Astrocyte of the hippocampus (primary cell): ENCODE results near the gene HLCS.

Experiments
- DNase-seq: peaks from one replicate; pipeline ENCODE4 v3.0.0; 2011; ENCODE audit warnings: low read depth, low spot score

The HLCS gene

DNA sequence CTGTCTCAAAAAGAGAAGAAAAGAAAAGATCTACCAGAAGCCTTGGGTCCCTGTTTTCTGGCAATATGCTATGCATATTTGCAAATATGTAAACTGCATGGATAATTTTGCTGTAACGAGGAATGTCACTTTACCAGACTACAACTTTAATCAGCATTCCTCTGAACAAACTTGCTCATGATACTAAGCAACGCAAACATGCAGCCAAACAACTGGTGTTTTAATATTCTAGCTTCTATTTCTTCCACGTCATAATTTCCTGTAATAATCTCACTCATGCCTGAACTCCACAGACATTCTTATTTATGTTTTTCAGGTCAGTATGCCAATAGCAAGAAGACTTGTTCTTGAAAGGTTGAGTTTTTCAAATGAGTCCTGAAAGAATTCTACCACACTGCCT, 153.4 kb downstream of the HLCS start:
- no peak for DNase-seq

- no peak for DNase-seq
Observed at GRCh38 chr21:36811762-36812161, 154.7 kb downstream of the HLCS start.

DNA sequence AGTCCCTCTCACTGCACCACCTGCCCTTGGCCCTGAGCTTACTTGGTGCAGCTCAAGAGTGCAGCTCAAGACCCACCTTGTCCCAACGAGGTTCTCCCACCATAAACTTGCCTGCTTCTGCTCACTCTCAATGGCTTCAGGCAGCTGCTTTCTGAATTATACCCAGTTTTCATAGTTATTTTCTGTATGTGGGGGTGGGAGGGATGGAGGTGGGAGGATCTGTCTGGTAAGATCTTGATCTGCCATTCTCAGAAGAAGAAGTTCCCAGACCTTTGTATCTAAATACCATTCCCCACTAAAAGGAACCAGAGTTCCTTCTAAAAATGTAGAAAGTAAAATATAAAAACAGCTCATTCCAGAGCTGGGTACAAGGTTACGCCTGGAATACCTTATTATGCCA, 156.0 kb downstream of the HLCS start:
- DNase-seq = no peak

DNA sequence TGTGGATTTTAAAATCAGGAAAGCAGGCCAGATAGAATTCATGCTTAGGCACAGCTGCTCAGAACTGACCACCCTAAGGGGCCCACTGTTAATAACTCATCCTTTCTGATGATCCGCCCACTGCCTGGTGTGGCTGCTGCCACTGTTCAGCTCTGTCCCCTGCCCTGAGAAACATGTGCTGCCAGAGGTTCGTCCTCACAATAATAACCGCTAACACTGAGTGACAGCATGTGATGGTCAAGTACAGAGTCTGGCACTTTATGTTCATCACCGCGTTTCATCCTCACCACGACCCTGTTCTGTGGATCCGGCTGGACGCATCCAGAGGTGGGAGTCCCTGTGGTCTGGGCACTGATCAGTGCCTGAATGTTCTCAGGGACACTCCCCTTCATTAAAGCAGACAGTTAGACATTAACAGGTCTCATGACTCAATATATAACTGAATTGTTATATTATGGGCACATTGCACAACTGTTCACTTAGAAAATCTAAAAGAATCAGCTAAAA, 159.0 kb downstream of the HLCS start:
- no peak for DNase-seq

DNA sequence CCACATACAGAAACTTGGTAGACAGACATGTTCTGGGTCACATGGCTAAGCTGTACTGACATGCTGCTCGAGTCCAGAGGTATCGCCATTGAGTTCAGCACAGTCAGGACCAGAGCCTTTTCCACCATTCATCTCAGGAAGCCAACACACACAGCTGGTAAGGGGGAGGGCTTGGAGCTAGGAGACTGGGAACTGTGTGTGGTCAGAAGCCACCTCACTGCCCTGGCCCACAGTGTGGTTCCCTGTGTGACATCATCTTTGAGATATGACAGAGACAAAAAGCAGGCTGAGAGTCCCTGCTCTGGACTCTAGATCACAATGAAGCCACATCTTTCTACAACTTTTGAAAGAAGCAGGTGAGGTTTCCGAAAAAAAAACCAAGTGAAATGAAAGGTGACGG, 160.4 kb downstream of the HLCS start:
- DNase-seq = peak; percentile 45

GRCh38 chr21:36804874-36805611, 161.4 kb downstream of the HLCS start:
- no peak for DNase-seq

- peak; percentile 50 for DNase-seq
Observed at GRCh38 chr21:36803816-36804439, 162.5 kb downstream of the HLCS start.

DNA sequence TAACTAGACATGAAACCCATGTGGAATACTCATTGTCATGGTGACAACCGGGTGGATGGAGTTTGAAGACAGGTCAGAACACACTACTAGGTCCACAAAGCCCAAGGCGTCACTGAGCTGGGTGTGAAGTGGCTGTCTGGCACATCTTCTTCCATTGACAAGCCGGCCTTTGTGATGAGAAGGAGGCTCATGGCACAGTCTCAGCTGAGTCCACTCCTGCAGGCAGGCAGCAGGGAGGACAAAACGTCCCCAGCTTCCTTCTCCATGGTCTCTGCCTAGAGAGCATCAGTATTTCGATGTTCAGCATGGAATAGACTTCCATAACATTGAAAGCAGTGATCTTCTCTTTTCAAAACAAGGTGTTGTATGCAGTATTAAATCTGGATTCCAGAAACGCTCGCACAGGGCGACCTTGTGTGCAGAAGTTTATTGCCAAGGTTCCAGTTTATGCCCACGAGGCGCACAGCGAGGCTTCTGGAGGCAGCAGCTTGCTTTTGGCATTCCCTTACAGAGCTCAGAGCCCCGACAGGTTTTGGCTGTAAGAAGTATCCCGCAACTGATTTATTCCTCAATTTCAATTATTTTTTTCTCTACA, 163.3 kb downstream of the HLCS start:
- no peak for DNase-seq

DNA sequence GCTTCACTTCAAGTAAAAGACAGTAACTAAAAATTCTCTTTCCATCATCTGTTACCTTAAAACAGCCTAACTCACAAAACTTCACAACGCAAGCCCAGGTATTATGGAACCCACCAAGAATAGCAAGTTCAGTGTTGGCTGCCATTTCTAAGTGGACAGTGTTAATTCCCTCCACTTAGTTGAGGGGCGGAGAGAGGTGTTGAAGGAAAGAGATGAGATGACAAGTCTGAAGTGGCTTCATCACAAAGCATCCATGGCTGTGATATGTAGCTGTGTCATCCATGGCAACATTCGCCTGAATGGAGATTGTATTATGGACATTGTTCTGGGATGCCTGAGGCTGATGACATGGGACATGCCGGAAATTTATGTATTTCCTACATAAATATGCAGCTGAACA, 165.7 kb downstream of the HLCS start:
- no peak for DNase-seq

GRCh38 chr21:36799869-36800268, 166.6 kb downstream of the HLCS start:
- DNase-seq = no peak

DNA sequence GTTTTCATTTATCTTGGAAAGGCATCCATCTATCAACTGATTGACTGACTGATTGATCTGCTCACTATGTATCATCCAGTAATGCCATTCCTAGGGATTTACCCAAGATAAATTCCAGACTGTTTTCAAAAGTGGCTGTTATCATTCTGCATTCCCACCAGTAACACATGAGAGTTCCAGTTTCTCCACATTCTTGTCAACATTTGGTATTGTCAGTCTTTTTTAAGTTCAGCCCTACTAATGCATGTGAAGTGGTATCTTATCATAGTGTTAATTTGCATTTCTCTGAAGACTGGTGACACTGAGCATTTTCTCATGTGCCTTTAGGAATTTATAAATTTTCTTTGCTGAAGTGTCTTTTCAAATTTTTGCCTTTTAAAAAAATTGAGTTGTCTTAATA, 168.0 kb downstream of the HLCS start:
- no peak for DNase-seq

GRCh38 chr21:36796070-36796469, 170.4 kb downstream of the HLCS start:
- DNase-seq = no peak

GRCh38 chr21:36792505-36792967, 173.9 kb downstream of the HLCS start:
- DNase-seq = peak; percentile 26

GRCh38 chr21:36791695-36792470, 174.6 kb downstream of the HLCS start:
- no peak for DNase-seq

DNA sequence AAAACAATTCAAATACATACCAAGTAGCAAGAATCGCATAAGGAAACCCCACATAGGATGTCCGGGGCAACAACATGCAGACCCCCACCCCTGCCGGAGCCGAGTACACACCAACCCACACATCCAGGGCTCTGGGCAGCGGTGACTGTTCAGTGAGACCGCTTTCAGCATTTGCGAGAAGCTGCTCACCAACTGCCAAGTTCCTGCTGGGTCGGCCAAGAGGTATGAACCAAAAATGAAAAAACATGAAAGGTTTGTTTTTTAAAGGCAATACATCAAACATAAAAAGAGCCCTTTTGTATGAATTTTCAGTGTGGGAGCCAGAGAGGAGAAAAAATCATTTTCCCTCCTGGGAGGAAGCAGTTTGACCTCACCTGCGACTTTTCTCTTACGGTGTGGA, 175.3 kb downstream of the HLCS start:
- DNase-seq = no peak

DNA sequence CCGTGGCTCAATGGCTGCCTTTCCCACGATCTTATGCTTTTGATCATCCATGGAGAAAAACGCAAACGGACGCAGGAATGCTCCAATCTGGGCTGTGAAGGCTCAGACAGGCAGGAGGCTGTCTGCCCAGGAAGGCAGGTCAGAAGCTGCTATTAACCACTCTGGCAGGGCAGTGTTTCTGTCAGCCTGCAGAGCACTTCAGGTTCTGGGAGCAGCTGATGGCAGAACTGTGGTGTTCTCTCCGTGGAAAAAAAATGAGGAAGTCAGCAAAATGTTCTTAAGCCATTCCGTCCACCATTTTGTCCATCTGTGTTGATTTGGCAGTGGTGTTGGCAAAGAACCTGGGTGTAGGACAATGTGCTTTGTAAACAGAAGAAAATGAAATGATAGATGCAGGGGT, 175.9 kb downstream of the HLCS start:
- no peak for DNase-seq

- peak; percentile 34 for DNase-seq
Observed at GRCh38 chr21:36788120-36788638, 178.3 kb downstream of the HLCS start.

GRCh38 chr21:36786186-36786585, 180.3 kb downstream of the HLCS start:
- no peak for DNase-seq

GRCh38 chr21:36785615-36786014, 180.9 kb downstream of the HLCS start:
- no peak for DNase-seq

GRCh38 chr21:36784947-36785346, 181.5 kb downstream of the HLCS start:
- DNase-seq = no peak

GRCh38 chr21:36783612-36784374, 182.7 kb downstream of the HLCS start:
- DNase-seq = peak; percentile 93
